Astrocyte of the spinal cord (primary cell): ENCODE measurements around the gene UST.
"Not testable (repeated sequence)": the region's sequence is repeated elsewhere in the genome, so short reads cannot be mapped to it uniquely, and the experiment has no call there.

Experiments
- DNase-seq: peaks from one replicate; pipeline ENCODE4 v3.0.0; 2011; ENCODE audit warnings: low read depth, low spot score
- H3K4me3 ChIP-seq: 2 replicates; pipeline ENCODE4 v1.5.1; 2011; ENCODE audit warnings: low read depth, mild to moderate bottlenecking, low read length, moderate library complexity
- in situ Hi-C: cut with HindIII; loops from 2 replicates; pipeline ENCODE4 v1.10.0; 2017; ENCODE audit warnings: low sequenced_read_pairs
- TF ChIP-seq, protein P1 (sequence below): IDR thresholded peaks from 2 replicates; pipeline ENCODE4 v1.5.1; 2012; ENCODE audit warnings: low read depth, mild to moderate bottlenecking, low read length, inconsistent platforms

The UST gene

DNA sequence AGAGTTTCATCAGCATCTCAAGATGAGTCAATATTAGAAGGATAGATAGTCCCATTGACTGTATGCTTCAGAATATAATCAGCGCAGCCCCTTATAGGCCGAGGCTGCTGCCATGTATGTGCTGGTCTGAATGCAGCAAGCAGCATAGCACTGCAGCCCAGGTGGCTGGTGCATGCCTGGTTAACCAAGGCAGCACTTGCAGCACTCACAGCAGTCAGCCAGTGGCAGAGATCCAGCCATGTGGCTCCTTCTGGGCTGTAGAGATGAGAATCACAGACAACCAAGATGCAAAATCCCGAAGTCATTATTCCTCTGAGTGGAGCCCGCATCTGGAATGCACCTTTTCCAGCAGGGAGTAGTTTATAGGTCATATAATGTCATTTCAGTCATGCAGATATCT, 251.9 kb downstream of the UST start:
- in situ Hi-C loops = no loop called here
- TF ChIP-seq, protein P1, sequence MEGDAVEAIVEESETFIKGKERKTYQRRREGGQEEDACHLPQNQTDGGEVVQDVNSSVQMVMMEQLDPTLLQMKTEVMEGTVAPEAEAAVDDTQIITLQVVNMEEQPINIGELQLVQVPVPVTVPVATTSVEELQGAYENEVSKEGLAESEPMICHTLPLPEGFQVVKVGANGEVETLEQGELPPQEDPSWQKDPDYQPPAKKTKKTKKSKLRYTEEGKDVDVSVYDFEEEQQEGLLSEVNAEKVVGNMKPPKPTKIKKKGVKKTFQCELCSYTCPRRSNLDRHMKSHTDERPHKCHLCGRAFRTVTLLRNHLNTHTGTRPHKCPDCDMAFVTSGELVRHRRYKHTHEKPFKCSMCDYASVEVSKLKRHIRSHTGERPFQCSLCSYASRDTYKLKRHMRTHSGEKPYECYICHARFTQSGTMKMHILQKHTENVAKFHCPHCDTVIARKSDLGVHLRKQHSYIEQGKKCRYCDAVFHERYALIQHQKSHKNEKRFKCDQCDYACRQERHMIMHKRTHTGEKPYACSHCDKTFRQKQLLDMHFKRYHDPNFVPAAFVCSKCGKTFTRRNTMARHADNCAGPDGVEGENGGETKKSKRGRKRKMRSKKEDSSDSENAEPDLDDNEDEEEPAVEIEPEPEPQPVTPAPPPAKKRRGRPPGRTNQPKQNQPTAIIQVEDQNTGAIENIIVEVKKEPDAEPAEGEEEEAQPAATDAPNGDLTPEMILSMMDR = no peak
- DNase-seq = peak; percentile 43
- H3K4me3 ChIP-seq = no peak overlapping the region

DNA sequence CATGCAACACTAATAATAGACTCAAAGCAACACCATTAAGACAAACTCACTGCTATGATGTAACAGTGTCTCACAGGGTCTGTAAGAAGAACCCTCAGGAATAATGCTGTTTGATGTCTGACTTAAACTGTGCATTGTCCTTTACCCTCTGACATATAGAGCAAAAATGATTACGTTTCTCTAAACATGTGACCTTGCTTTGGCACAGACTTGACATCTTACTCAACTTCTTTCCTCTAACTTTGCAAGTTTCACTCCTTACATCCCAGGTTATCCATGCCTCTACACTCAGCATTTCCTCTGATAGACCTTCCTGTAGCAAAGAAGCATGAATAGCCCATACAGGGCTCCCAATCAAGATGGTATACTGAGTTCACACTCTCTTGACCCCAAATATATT, 252.7 kb downstream of the UST start:
- in situ Hi-C loops = no loop called here
- no peak for DNase-seq
- no peak overlapping the region for H3K4me3 ChIP-seq
- TF ChIP-seq, protein P1 = no peak

DNA sequence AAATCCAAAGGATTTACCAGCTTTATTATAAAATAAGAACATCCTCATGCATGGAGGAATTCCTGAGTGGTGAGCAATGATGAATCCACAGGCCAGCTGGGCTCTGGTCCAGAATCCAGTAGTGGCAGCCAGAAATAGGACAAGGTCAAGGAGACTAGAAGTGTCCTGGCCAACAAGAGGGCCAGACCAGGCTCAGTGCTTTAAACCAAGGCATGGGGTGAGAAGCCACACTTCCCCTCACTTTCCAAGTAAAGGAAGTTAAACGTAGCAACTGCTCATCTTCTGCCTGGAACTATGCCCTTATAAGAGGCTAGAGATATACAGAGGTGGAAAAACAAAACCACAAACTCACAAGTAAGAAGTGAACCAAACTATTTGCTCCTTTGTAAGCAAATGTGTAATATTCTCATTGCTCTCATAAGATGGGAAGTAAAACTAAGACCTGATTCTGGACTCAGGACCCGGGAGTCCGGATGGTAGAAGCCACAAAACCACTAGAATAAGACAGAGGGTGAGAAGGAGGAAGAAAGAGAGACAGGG, 253.2 kb downstream of the UST start:
- in situ Hi-C loops = no loop called here
- TF ChIP-seq, protein P1 = no peak
- H3K4me3 ChIP-seq = no peak overlapping the region
- DNase-seq = peak; percentile 91

DNA sequence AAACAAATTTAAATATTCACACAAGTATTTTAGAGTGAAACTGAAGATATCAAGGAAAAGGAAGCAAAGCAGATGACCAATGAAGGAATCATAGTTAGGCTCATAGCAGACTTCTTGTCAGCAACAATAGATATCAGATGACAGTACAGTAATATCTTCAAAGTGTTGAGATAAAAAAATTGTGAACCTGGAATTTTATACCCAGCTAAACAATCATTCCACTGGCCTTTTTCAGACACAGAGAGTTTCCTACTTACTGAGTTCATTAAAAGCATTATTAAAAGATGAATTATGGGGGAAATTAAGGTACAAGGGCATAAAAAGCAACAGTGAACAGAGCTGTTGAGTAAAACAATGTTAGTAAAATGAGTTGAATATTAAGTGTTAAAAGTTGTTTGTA, 254.6 kb downstream of the UST start:
- TF ChIP-seq, protein P1 = no peak
- DNase-seq = no peak
- H3K4me3 ChIP-seq = no peak overlapping the region
- in situ Hi-C loops = no loop called here

DNA sequence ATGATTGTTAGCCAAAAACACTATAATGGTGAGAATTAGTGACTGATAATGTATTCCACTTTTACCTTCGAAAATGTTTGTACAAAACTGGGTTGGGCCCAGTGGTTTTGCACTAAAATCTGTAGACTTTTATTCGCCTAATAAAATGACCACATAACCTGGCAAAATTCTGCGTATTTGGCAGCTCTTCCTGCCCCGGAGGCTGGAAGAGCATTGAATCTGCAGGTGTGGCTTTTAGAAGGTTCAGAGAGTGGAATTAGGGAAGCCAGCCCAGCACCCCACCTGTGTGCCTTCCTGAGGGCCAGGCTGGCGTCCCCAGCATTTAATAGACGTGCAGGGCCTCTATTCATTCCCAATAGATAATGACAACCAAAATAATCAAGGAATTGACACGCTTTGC, 256.7 kb downstream of the UST start:
- in situ Hi-C loops = no loop called here
- DNase-seq = no peak
- TF ChIP-seq, protein P1 = no peak
- H3K4me3 ChIP-seq = no peak overlapping the region

DNA sequence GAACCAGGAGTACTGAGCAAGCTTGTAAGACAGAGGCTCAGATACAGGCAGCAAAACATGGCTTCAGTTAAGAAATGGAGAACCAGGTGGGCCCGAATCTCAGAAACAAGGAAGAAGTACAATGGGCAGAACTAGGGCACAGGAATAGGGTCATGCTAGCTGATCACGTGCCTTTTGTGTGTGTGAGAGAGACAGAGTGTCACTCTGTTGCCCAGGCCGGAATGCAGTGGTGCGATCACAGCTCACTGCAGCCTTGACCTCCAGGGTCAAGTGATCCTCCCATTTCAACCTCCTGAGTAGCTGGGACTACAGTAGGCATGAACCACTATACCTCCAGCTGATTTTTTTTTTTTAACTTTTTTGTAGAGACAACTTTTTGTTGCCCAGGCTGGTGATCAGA, 257.8 kb downstream of the UST start:
- TF ChIP-seq, protein P1 = no peak
- in situ Hi-C loops = no loop called here
- no peak for DNase-seq
- H3K4me3 ChIP-seq = no peak overlapping the region

DNA sequence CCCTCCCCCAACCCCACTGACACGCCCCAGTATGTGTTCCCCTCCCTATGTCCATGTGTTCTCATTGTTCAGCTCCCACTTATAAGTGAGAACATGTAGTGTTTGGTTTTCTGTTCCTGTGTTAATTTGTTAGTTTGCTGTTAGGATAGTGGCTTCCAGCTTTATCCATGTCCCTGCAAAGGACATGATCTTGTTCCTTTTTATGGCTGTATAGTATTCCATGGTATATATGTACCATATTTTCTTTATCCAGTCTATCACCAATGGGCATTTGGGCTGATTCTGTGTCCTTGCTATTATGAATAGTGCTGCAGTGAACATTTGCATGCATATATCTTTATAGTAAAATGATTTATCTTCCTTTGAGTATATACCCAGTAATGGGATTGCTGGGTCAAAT, 259.4 kb downstream of the UST start:
- H3K4me3 ChIP-seq, in situ Hi-C loops, DNase-seq: not testable (repeated sequence)
